Liver (tissue), 9 donors: ENCODE measurements around the gene GZMB. TPM values are rescaled to one million over a fixed set of nuclear protein-coding genes. Genes with fewer than 3 reads are reported as not detected.

ENCODE experiments used
- DNase-seq: peaks from one replicate; pipeline ENCODE4 v3.0.0-alpha.2; 2017; ENCODE audit warnings: low spot score
- H3K27ac ChIP-seq, 2 donors: one replicate each; pipeline ENCODE4 v1.7.0; 2013; ENCODE audit warnings: inconsistent platforms in 2 of 2, low read length in 2 of 2, control low read depth in 1 of 2, low read depth in 1 of 2, mild to moderate bottlenecking in 1 of 2
- H3K27me3 ChIP-seq, 4 donors: one replicate each; pipeline versions ENCODE4 v1.6.1 to v1.7.0; 2013; ENCODE audit warnings: low read length in 3 of 4, inconsistent platforms in 1 of 4, mild to moderate bottlenecking in 1 of 4, moderate library complexity in 1 of 4; ENCODE audit not compliant: control insufficient read depth in 4 of 4, insufficient read depth in 4 of 4
- H3K36me3 ChIP-seq, 4 donors: one replicate each; pipeline versions ENCODE4 v1.6.1 to v1.7.0; 2013; ENCODE audit warnings: low read length in 3 of 4, mild to moderate bottlenecking in 3 of 4, low read depth in 1 of 4, moderate library complexity in 1 of 4; ENCODE audit not compliant: control insufficient read depth in 4 of 4, insufficient read depth in 3 of 4
- H3K4me1 ChIP-seq, 4 donors: one replicate each; pipeline versions ENCODE4 v1.6.1 to v1.7.0; 2013; ENCODE audit warnings: low read length in 3 of 4, mild to moderate bottlenecking in 3 of 4, moderate library complexity in 1 of 4; ENCODE audit not compliant: control insufficient read depth in 4 of 4, insufficient read depth in 4 of 4
- H3K4me3 ChIP-seq, 3 donors: one replicate each; pipeline versions ENCODE4 v1.6.1 to v1.7.0; 2013; ENCODE audit warnings: low read length in 3 of 3, control low read depth in 1 of 3, low read depth in 1 of 3, mild to moderate bottlenecking in 1 of 3
- H3K9ac ChIP-seq, 2 donors: one replicate each; pipeline ENCODE4 v1.7.0; 2013; ENCODE audit warnings: low read length in 2 of 2, mild to moderate bottlenecking in 2 of 2, moderate library complexity in 2 of 2, control low read depth in 1 of 2, low read depth in 1 of 2
- H3K9me3 ChIP-seq, 4 donors: one replicate each; pipeline versions ENCODE4 v1.6.1 to v1.7.0; 2013; ENCODE audit warnings: low read length in 3 of 4; ENCODE audit not compliant: control insufficient read depth in 4 of 4
- ATF3 ChIP-seq: IDR thresholded peaks from 2 replicates; pipeline ENCODE4 v1.6.1; 2016; ENCODE audit warnings: antibody characterized with exemption
- CTCF ChIP-seq: fragments of 150-350 bp; IDR thresholded peaks from 2 replicates; pipeline ENCODE4 v1.5.1; 2017; ENCODE audit warnings: improper control_type of control experiment, low read depth, low read length; ENCODE audit not compliant: missing input control
- FOXA1 ChIP-seq: IDR thresholded peaks from 2 replicates; pipeline ENCODE4 v1.6.1; 2016; ENCODE audit warnings: antibody characterized with exemption
- FOXA2 ChIP-seq: IDR thresholded peaks from 2 replicates; pipeline ENCODE4 v1.6.1; 2016; ENCODE audit warnings: antibody characterized with exemption
- GABPA ChIP-seq, 2 donors: IDR thresholded peaks in 1 of 2; conservative IDR thresholded peaks in 1 of 2; 2 replicates each; pipeline ENCODE4 v1.6.1; 2016; ENCODE audit warnings: antibody characterized with exemption in 2 of 2, mild to moderate bottlenecking in 1 of 2, moderate library complexity in 1 of 2
- JUND ChIP-seq, 2 donors: IDR thresholded peaks; 2 replicates each; pipeline ENCODE4 v1.6.1; 2016; ENCODE audit warnings: antibody characterized with exemption in 2 of 2
- MAX ChIP-seq: IDR thresholded peaks from 2 replicates; pipeline ENCODE4 v1.6.1; 2016; ENCODE audit warnings: antibody characterized with exemption
- NR2F2 ChIP-seq: IDR thresholded peaks from 2 replicates; pipeline ENCODE4 v1.6.1; 2016; ENCODE audit warnings: antibody characterized with exemption
- RAD21 ChIP-seq, 2 donors: IDR thresholded peaks; 2 replicates each; pipeline ENCODE4 v1.6.1; 2016; ENCODE audit warnings: antibody characterized with exemption in 2 of 2, mild to moderate bottlenecking in 2 of 2
- RXRA ChIP-seq, 2 donors: IDR thresholded peaks; 2 replicates each; pipeline ENCODE4 v1.6.1; 2017 to 2018; ENCODE audit warnings: antibody characterized with exemption in 2 of 2, mild to moderate bottlenecking in 1 of 2
- SP1 ChIP-seq: IDR thresholded peaks from 2 replicates; pipeline ENCODE4 v1.6.1; 2018; ENCODE audit warnings: antibody characterized with exemption, mild to moderate bottlenecking
- TAF1 ChIP-seq: conservative IDR thresholded peaks from 2 replicates; pipeline ENCODE4 v1.6.1; 2016; ENCODE audit warnings: antibody characterized with exemption, mild to moderate bottlenecking
- ZBTB33 ChIP-seq: IDR thresholded peaks from 2 replicates; pipeline ENCODE4 v1.6.1; 2016; ENCODE audit warnings: antibody characterized with exemption
- WGBS: extraction: QIAGEN DNeasy Blood & Tissue Kit; methylation state at CpG from one replicate; pipeline ENCODE4 v1.1.7; 2013; 5-methylcytosine and 5-hydroxymethylcytosine counted together
- polyA plus RNA-seq, 2 donors: library from polyadenylated mRNA; stranded (reverse) in 1 of 2; unstranded in 1 of 2; fragments of 200-250 nt in 1 of 2; fragments of >200 nt in 1 of 2; fragmentation: Nextera tagmentation in 1 of 2; extraction: Ambion mirVana in 1 of 2; gene quantifications; one replicate each; pipeline versions ENCODE4 v1.2.1 to v1.2.3, GENCODE V29; 2013 to 2015
- total RNA-seq, 2 donors: library from RNA; depleted of rRNA; stranded (reverse); fragments of >200 nt; gene quantifications; one replicate each; pipeline ENCODE4 v1.2.3, GENCODE V29; 2014
- donor health status: healthy.
- donor health status: healthy.
- donor health status: healthy.
- donor health status: healthy.
- donor health status: healthy.

The GZMB gene
- total and polyA plus RNA-seq, 4 donors, result 0.17 to 1.9 (median 0.63) TPM

- Histone ChIP-seq H3K27me3 (no peaks in the 10 kb centered on the region), H3K4me3 (no peak within 1 kb of the TSS), H3K27ac (no peak within 1 kb of the TSS), H3K9me3 (no peaks in the 10 kb centered on the region), H3K4me1 (no peaks in the 10 kb centered on the region), H3K9ac (no peak within 1 kb of the TSS), H3K36me3 (no peaks in the 10 kb centered on the region)
- 76% methylated on average over 2 of the region's 2 CpGs for WGBS
- TF ChIP-seq RAD21 (IDR thresholded peaks at IDR 0.05) (no peak), CTCF (no peak), GABPA (IDR thresholded peaks at IDR 0.05 in 1 of 2, conservative IDR thresholded peaks at IDR 0.05 in 1 of 2) (no peak), ATF3 (no peak), FOXA1 (no peak), FOXA2 (no peak), MAX (no peak), JUND (IDR thresholded peaks at IDR 0.05) (no peak), ZBTB33 (no peak), RXRA (IDR thresholded peaks at IDR 0.05) (no peak)
- DNase-seq, result no peak
Observed at GRCh38 chr14:24609655-24610344, 24.2 kb downstream of the GZMB start, which contains the start of gene GZMH. Gene GZMH (minus strand): TSS chr14:24609685. CDS start chr14:24609613, 72 bp downstream.

GRCh38 chr14:24607635-24608514, 26.1 kb downstream of the GZMB start:
- WGBS, result 66% methylated on average over 8 of the region's 8 CpGs
- H3K4me1 ChIP-seq, result no peaks in the 10 kb centered on the region
- DNase-seq, result no peak
- no peaks in the 10 kb centered on the region for H3K36me3 ChIP-seq
- TF ChIP-seq SP1, result no peak
- peak; percentile 15 for TF ChIP-seq NR2F2
- TF ChIP-seq TAF1, result no peak
- TF ChIP-seq CTCF, result no peak
- no peak for TF ChIP-seq MAX
- TF ChIP-seq FOXA2, result no peak
- no peaks in the 10 kb centered on the region for H3K9me3 ChIP-seq
- H3K27me3 ChIP-seq, result no peaks in the 10 kb centered on the region
- H3K9ac ChIP-seq, result no peak overlapping the region
- H3K27ac ChIP-seq, result no peak overlapping the region
- no peak overlapping the region for H3K4me3 ChIP-seq
